ENCODE data around the gene MISP. TPM values are rescaled to one million over a fixed set of nuclear protein-coding genes. Genes with fewer than 3 reads are reported as not detected.

The MISP gene
- total RNA-seq, 1 donor from 2014 or later: not detected

GRCh38 chr19:791007-791566 lies 40.2 kb downstream of the MISP start:
- no peak overlapping the region for H3K4me3 ChIP-seq
- peak overlapping the region; percentile 88 for H3K27ac ChIP-seq (replicated peaks)
- H3K27me3 ChIP-seq (ENCODE audit: low read depth): no peaks in the 10 kb centered on the region
- no peak for DNase-seq
- TF ChIP-seq CTCF (IDR thresholded peaks at IDR 0.05; ENCODE audit: borderline replicate concordance): no peak
- no peaks in the 10 kb centered on the region for H3K36me3 ChIP-seq
- peaks cover 63% of the 10 kb centered on the region for H3K4me1 ChIP-seq
- intact Hi-C loops (cut with micrococcal nuclease): no loop called here
- H3K9me3 ChIP-seq (replicated peaks): no peaks in the 10 kb centered on the region

GRCh38 chr19:791567-792305 lies 40.8 kb downstream of the MISP start:
- intact Hi-C loops (cut with micrococcal nuclease): no loop called here
- TF ChIP-seq CTCF (IDR thresholded peaks at IDR 0.05; ENCODE audit: borderline replicate concordance): no peak
- peak overlapping the region; percentile 88 for H3K27ac ChIP-seq (replicated peaks)
- no peak overlapping the region for H3K4me3 ChIP-seq
- no peaks in the 10 kb centered on the region for H3K27me3 ChIP-seq (ENCODE audit: low read depth)
- H3K9me3 ChIP-seq (replicated peaks): no peaks in the 10 kb centered on the region
- DNase-seq: no peak
- H3K4me1 ChIP-seq: peaks cover 69% of the 10 kb centered on the region
- no peaks in the 10 kb centered on the region for H3K36me3 ChIP-seq

- TF ChIP-seq CTCF (IDR thresholded peaks at IDR 0.05; ENCODE audit: borderline replicate concordance): no peak
These were observed 41.5 kb downstream of the MISP start for GRCh38 chr19:792306-792885.

GRCh38 chr19:793806-794205 lies 42.9 kb downstream of the MISP start:
- H3K4me1 ChIP-seq: peaks cover 63% of the 10 kb centered on the region
- H3K9me3 ChIP-seq (replicated peaks): no peaks in the 10 kb centered on the region
- H3K4me3 ChIP-seq: no peak overlapping the region
- no peaks in the 10 kb centered on the region for H3K27me3 ChIP-seq (ENCODE audit: low read depth)
- no peaks in the 10 kb centered on the region for H3K36me3 ChIP-seq
- H3K27ac ChIP-seq (replicated peaks): no peak overlapping the region
- DNase-seq: no peak
- TF ChIP-seq CTCF (IDR thresholded peaks at IDR 0.05; ENCODE audit: borderline replicate concordance): no peak
- intact Hi-C loops (cut with micrococcal nuclease): no loop called here

More at GRCh38 chr19:792306-792885, 41.5 kb downstream of the MISP start:
- H3K9me3 ChIP-seq (replicated peaks): no peaks in the 10 kb centered on the region
- peak overlapping the region; percentile 88 for H3K27ac ChIP-seq (replicated peaks)
- H3K27me3 ChIP-seq (ENCODE audit: low read depth): no peaks in the 10 kb centered on the region
- H3K4me1 ChIP-seq: peaks cover 68% of the 10 kb centered on the region
- intact Hi-C loops (cut with micrococcal nuclease): no loop called here
- H3K4me3 ChIP-seq: no peak overlapping the region
- H3K36me3 ChIP-seq: no peaks in the 10 kb centered on the region
- DNase-seq: no peak

GRCh38 chr19:795073-795611 lies 44.2 kb downstream of the MISP start:
- Histone ChIP-seq H3K9me3 (replicated peaks) (no peaks in the 10 kb centered on the region), H3K27ac (replicated peaks) (peak overlapping the region; percentile 57), H3K4me3 (no peak overlapping the region), H3K36me3 (peaks cover 9% of the 10 kb centered on the region), H3K4me1 (peaks cover 63% of the 10 kb centered on the region), H3K27me3 (ENCODE audit: low read depth) (no peaks in the 10 kb centered on the region)
- intact Hi-C loops (cut with micrococcal nuclease): no loop called here
- DNase-seq: no peak
- no peak for TF ChIP-seq CTCF (IDR thresholded peaks at IDR 0.05; ENCODE audit: borderline replicate concordance)
